GM19023 (cell line): ENCODE data around the gene GHR.
A peak's percentile ranks its signal among the peaks of the same experiment; 100 is the strongest.
"Not testable (repeated sequence)": the region's sequence is repeated elsewhere in the genome, so short reads cannot be mapped to it uniquely, and the experiment has no call there.

Experiments
- ATAC-seq: cut with Tn5 transposase; IDR thresholded peaks from one replicate; pipeline ENCODE4 v1.9.1; 2021; ENCODE audit warnings: mild to moderate bottlenecking, moderate library complexity; ENCODE audit not compliant: unreplicated experiment

GHR gene

DNA sequence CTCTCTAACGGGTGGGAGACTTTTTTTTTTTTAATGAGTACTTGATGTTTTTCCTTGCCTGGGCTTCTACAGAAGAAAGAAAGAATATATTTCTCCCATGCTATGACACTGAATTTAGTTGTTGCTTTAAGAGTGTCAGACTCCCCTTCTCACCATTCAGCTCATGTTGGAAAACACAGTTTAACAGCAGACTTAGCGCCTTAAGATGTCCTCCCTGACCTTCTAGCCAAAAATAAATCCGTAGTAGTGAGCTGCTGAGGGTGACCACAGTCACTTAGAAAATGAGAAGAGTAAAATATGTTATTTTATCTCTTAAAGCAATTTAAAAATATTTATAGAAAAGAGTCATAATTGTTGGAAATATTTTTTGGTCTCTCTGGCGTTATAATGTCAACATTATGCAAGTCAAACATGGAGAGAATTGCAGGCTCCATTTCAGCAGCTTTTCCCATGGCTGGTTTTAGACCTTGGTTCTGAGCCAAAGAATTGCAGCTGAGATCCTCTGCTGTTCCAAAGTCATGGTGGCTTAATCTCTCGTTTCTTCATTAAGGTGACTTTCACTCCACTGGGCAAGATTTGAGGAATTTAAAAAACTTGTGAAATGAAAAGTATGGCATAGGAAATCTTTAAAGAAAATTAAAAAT lies 143.5 kb downstream of the GHR start:
- no peak for ATAC-seq

GRCh38 chr5:42569325-42569724 lies 146.1 kb downstream of the GHR start:
- ATAC-seq: no peak

DNA sequence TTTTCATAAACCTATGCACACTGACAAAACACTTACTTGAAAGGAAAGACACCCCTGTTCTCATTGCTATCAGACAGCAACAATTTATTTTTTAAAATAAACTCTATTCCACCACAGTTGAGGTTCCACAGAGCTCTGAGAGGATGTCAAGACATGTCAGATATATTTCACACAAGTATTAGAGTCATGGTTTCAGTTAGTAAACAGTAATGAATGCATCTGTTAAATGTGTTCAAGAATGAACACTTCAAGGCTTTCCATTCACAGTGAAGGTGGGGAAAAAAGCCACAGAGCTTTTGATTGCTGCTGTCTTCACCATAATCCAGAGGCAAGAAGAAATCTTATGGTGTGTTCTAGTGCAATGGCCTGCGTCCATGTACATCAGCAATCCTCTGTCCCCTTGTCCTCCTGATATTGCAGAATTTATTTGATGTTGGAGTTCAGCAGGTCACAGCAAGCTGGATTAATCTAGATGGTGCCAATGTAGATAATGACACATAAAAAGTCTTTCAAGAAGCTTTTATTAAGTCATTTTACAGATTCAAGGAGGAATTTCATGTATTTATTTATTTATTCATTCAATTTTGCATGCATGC lies 146.8 kb downstream of the GHR start:
- no peak for ATAC-seq

DNA sequence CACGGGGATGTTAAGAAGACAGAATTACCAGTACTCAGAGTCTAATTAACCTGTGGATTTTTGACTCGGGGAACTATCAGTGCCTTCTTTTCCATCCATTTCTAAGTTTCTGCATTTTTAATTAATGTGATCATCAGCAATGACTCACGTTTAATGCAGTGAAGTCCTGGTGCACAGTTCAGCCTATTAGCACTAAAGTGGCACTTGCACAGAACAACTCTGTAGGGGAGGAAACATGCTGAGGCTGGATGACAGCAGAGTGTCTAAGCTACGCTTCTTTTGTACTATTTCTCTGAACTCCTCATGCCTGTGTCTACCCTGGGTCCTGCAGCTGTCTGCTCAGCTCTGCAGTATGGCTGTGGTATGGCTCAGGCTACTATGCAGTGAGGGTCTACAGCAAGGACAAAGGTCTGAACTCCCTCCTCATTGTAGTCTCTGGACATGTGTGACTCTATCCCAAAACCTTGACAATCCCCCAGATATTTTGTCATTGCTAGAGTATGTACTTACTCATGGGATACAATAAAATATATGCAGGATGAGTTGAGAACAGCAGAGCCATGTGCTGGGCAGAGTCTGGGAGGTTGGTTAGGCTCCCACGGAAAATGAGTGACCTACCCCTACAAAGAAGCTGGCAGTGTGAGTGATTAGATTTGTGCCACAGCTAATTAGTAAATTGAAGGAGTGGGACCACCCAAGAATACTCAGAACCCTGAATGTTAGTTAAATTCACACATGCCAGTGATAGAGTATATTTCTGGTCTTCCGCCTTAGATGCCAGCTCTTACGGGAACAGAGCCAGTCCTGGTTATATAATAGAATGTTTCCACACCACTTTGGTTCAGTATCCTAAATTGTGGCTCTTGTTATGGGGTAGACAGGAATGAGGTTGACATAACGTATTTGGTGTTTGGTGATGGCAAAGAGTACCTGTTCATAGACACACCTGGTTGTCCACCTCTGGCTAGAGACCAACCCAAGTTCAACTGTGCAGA lies 148.0 kb downstream of the GHR start:
- no peak for ATAC-seq

- no peak for ATAC-seq
These were observed 149.1 kb downstream of the GHR start for GRCh38 chr5:42572313-42572712.

GRCh38 chr5:42573386-42573785 lies 150.1 kb downstream of the GHR start:
- no peak for ATAC-seq

- not testable (repeated sequence) for ATAC-seq
These were observed 152.7 kb downstream of the GHR start for GRCh38 chr5:42575914-42576313.

DNA sequence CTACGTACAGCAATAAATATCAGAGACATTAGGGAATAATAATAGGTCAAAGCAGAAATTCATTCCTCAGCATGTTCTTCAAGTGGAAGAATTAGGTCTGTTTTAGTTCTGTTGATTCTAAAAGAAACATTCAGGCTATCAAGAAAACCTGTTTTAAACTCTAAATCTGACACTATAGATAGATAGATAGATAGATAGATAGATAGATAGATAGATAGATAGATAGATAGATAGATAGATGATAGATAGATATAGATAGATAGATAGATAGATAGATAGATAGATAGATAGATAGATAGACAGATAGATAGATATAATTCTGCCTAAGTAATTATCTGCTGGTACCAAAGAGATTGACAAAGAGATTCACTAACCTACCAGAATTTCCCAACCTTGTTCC lies 155.7 kb downstream of the GHR start:
- not testable (repeated sequence) for ATAC-seq

GRCh38 chr5:42579320-42579719 lies 156.1 kb downstream of the GHR start:
- ATAC-seq: no peak

DNA sequence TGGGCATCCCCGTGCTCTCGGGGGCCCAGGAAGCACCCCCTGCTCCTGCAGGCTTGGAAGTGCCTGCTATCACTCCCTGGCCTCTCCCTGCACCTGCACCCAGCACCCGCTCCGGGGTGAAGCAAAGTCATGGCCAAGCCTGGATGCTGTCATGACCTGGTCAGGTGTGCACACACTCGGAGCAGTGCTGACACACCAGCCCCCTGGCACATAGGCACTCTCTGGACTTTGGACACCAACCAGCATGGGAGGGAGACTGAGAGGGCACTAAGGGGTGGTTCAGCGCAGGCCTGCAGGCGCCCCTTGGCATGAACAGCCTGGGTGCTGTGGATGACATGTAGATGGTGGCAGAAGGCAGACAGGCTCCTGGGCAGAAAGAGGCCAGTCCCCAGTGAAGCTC lies 158.6 kb downstream of the GHR start:
- ATAC-seq: no peak

DNA sequence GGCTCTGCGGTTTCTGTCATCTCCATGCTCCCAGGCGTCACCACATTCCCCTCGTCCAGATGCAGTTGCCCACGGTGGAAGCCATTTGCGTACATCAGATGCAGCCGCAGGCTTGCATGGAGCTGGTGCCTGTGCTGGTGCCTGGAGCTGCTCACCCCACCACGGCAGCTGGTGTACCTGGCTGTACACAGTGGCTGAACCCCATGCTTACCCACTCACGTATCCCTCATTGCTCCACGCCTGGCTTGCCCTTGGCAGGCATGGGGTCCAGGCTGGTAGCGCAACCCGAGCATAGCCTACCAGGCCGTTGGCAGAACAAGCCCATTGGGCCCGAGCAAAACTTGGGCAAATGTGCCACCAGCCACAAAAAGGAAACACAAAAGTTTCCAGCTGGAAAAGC lies 159.5 kb downstream of the GHR start:
- peak; percentile 17 for ATAC-seq

- peak; percentile 59 for ATAC-seq
These were observed 160.1 kb downstream of the GHR start for GRCh38 chr5:42583322-42583721.

DNA sequence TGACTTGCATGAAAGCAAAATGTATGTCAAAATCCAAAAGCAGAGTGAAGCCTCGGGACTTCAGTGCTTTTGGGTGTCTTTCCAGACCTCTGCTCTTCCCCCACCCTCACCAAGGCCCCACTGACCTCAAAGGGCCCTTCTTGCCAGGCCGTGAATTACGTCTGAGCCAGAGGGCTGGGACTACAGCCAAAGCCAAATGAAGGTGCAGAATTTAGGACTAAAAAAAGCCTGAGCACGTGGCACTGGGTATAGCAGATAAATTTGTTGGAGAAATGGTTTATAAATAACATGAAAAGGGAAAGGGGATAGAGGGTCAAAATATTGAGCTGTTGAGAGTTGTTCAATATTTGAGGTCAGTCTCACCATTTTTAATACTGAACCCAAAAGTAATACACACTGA lies 163.4 kb downstream of the GHR start:
- no peak for ATAC-seq

DNA sequence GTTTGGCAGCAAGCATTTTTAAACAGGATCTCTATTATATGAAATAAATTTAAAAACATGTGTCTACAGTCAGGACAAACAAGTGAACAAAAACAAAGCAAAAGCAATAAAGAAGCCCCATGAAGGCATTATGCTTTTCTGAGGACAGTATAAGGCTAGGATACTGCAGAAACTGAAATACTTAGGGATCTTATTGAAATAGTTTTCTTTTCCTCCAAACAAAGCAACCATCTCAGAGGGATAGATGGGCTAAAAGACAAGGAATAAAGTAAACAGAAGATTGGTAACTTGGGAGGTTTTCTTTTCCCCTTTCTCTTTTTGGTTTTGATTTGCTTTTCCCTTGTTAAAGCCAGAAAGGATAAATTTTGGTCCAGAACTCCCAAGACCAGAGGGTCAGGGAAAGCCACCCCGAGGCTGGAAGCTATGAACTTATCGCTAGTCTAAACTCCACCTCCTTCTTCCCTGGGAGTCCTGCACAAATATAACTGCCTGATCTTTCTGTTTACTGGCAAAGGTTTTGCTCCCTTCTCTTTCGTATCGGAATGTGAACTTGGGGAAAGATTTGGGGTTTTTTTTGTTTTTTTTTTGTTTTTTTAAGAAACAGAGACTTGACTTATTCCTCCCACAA lies 164.0 kb downstream of the GHR start:
- no peak for ATAC-seq

GRCh38 chr5:42590566-42590965 lies 167.3 kb downstream of the GHR start:
- no peak for ATAC-seq

- no peak for ATAC-seq
These were observed 167.8 kb downstream of the GHR start for GRCh38 chr5:42591015-42591414.

DNA sequence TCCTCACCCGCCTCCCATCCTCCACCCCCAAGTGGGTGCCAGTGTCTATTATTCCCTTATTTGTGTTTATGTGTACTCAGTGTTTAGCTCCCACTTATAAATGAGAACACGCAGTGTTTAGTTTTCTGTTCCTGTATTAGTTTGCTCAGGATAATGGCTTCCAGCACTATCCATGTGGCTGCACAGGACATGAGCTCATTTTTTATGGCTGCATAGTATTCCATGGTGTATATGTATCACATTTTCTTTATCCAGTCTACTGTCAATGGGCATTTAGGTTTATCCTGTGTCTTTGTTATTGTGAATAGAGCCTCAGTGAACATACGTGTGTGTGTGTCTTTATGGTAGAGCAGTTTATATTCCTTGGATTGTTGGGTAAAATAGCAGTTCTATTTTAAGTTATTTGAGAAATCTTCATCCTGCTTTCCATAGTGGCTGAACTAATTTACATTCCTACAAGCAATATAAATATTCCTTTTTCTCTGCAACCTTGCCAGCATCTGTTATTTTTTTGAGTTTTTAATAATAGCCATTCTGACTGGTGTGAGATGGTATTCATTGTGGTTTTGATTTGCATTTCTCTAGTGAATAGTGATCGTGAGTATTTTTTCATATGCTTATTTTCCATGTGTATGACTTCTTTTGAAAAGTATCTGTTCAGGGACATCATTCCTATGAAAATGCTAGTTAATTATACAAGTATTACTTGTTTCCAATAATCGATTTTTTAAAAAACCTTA lies 169.3 kb downstream of the GHR start:
- ATAC-seq: no peak

GRCh38 chr5:42593591-42593990 lies 170.4 kb downstream of the GHR start:
- ATAC-seq: no peak

DNA sequence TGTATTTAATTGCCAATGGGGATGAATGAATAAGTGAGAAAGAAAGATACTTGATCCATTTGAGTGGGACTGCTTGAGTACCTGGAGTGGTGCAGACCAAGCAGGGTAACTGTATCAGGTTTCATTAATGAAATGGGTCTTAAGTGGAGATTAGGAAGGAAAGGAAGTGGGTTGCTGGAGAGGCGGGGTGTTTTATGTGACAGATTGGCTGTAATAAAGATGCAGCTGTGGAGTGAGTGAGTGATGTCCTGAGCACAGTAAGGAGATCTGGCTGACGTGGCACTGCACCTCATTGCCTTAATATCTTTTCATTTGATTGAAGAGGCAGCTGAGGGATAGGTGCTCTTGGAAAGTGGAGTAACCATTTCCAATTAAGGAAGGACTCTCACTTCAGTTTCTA lies 172.4 kb downstream of the GHR start:
- no peak for ATAC-seq

DNA sequence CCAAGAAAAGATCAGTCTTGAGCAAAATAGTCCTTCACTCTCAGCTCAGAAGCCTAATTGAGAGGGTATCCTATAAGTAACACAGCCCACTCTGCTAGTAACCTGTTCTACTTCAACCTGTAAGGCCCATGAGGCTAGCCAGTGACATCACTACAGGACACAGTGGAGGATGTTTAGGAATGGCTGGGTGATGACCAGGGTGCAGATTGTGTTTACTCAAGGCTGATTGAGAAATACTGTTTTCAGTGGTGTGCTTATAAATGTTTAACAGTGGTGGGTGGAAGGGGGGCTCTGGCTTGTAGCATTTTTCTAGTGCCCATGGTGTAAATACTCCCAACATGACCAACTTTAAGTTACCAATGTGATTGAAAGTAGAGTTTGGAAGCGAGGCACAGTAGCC lies 173.6 kb downstream of the GHR start:
- no peak for ATAC-seq
